ENCODE measurements around the gene SMC2. TPM values are rescaled to one million over a fixed set of nuclear protein-coding genes. Genes with fewer than 3 reads are reported as not detected.

SMC2 gene
- total and polyA plus RNA-seq, 10 of the 15 experiments (the other 5 are each of a cell fraction or from before 2014, with no cell fraction given) = 22.9 to 116 (median 50.0) TPM

DNA sequence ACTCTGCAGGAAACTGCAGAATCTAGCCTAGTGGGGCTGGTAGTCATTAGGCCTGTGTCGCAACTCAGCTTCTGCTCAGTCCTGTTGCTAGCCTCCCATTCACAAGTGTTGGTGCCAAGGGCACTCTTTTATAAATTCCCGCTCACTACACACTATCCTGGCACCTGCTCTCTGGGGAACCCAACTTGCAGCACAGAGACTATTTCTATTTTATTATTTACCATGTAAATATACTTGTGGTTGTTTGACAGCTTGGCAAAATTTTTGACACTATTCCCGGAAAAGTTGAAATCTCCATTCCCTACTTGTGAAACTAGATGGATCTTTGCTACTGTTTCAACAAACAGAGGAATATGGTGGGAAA lies 20.4 kb upstream of the SMC2 start:
- POLR2A ChIA-PET = no interaction called here
- RAD21 ChIA-PET (ENCODE audit: unreplicated experiment) = no interaction called here
- H3K4me1 ChIP-seq (ENCODE audit: control insufficient read depth, insufficient read depth, low read length) = no peaks in the 10 kb centered on the region
- ATAC-seq (no peak), FAIRE-seq (no peak), DNase-seq (ENCODE audit: low read depth, low spot score) (no peak)
- no peak overlapping the region for H3K27ac ChIP-seq (ENCODE audit: control insufficient read depth, insufficient read depth)
- H4K20me1 ChIP-seq (ENCODE audit: control insufficient read depth, insufficient read depth) = no peaks in the 10 kb centered on the region
- H3K4me2 ChIP-seq (ENCODE audit: control insufficient read depth, insufficient read depth) = no peak overlapping the region
- no peaks in the 10 kb centered on the region for H3K79me2 ChIP-seq (ENCODE audit: control insufficient read depth, insufficient read depth, low read length)
- no peak for TF ChIP-seq PAX8 (IDR thresholded peaks at IDR 0.05)
- TF ChIP-seq SKIL (IDR thresholded peaks at IDR 0.05; ENCODE audit: low read depth, poor library complexity, severe bottlenecking) = no peak
- TF ChIP-seq SMAD5 (IDR thresholded peaks at IDR 0.05; ENCODE audit: low read depth) = no peak
- no peak for TF ChIP-seq CHD2 (IDR thresholded peaks at IDR 0.05; ENCODE audit: borderline replicate concordance, low read depth, low read length)
- no peak for TF ChIP-seq SUZ12 (IDR thresholded peaks at IDR 0.05; ENCODE audit: unreplicated experiment)
- TF ChIP-seq FOXK2 (IDR thresholded peaks at IDR 0.05) = no peak
- TF ChIP-seq POLR2AphosphoS5 (IDR thresholded peaks at IDR 0.05; ENCODE audit: low read length) = no peak
- no peak for TF ChIP-seq MLLT1 (IDR thresholded peaks at IDR 0.05)
- no peak for TF ChIP-seq MEF2A (IDR thresholded peaks at IDR 0.05; ENCODE audit: insufficient read depth, low read depth, low read length)
- in situ Hi-C loops (cut with MboI) = no loop called here
- H3K9me3 ChIP-seq (replicated peaks; ENCODE audit: control insufficient read depth, insufficient read depth, low read length) = no peaks in the 10 kb centered on the region
- SMC1A ChIA-PET (ENCODE audit: uncharacterized antibody, unreplicated experiment) = no interaction called here
- no peaks in the 10 kb centered on the region for H3K27me3 ChIP-seq (replicated peaks in 1 of 2; ENCODE audit: control insufficient read depth in 2 of 2, insufficient read depth in 2 of 2, low read length in 1 of 2)
- CTCF ChIA-PET = no interaction called here
- intact Hi-C loops (cut with micrococcal nuclease; ENCODE audit: unreplicated experiment) = no loop called here
- 66% methylated on average over 3 of the region's 3 CpGs for WGBS (ENCODE audit: insufficient coverage, insufficient replicate concordance, low lambda C conversion rate, missing lambda C conversion rate)
- no peak overlapping the region for H2AFZ ChIP-seq (ENCODE audit: control insufficient read depth, low read depth, low read length)
- H3K36me3 ChIP-seq (ENCODE audit: control insufficient read depth in 2 of 2, insufficient read depth in 2 of 2, low read length in 1 of 2) = no peaks in the 10 kb centered on the region
- H3K9ac ChIP-seq (ENCODE audit: control insufficient read depth, insufficient read depth, low read length) = no peak overlapping the region
- no peak overlapping the region for H3K4me3 ChIP-seq
- no TSS peak for BruUV-seq (replicated peaks)

Measured in GM12878 (cell line).